ENCODE results near the gene YEATS2. TPM values are rescaled to one million over a fixed set of nuclear protein-coding genes. Genes with fewer than 3 reads are reported as not detected.

Gene YEATS2
- polyA plus RNA-seq, 1 donor from 2014 or later: 46.2 TPM

- H3K9ac ChIP-seq (ENCODE audit: low read length): no peak overlapping the region
- H3K4me2 ChIP-seq (ENCODE audit: low read length): no peak overlapping the region
- peaks cover 6% of the 10 kb centered on the region for H3K79me2 ChIP-seq (replicated peaks; ENCODE audit: insufficient read depth, low read length)
- H3F3A ChIP-seq (ENCODE audit: insufficient read depth, low read length, poor library complexity, severe bottlenecking): no peaks in the 10 kb centered on the region
- H3K36me3 ChIP-seq (ENCODE audit: insufficient read depth, low read length): peaks cover 2% of the 10 kb centered on the region
- H3K4me3 ChIP-seq (ENCODE audit: low read length): no peak overlapping the region
- H2AFZ ChIP-seq (ENCODE audit: low read depth, low read length): no peak overlapping the region
- no peak for TF ChIP-seq SMC3 (conservative IDR thresholded peaks at IDR 0.05; ENCODE audit: poor library complexity)
- TF ChIP-seq EZH2 (IDR thresholded peaks at IDR 0.05; ENCODE audit: borderline replicate concordance, insufficient read depth, low read length, poor library complexity, severe bottlenecking): no peak
- no peak for TF ChIP-seq TAF1 (IDR thresholded peaks at IDR 0.05; ENCODE audit: low read depth)
- TF ChIP-seq EP300 (conservative IDR thresholded peaks at IDR 0.05; ENCODE audit: poor library complexity, severe bottlenecking): no peak
- TF ChIP-seq, protein P1, sequence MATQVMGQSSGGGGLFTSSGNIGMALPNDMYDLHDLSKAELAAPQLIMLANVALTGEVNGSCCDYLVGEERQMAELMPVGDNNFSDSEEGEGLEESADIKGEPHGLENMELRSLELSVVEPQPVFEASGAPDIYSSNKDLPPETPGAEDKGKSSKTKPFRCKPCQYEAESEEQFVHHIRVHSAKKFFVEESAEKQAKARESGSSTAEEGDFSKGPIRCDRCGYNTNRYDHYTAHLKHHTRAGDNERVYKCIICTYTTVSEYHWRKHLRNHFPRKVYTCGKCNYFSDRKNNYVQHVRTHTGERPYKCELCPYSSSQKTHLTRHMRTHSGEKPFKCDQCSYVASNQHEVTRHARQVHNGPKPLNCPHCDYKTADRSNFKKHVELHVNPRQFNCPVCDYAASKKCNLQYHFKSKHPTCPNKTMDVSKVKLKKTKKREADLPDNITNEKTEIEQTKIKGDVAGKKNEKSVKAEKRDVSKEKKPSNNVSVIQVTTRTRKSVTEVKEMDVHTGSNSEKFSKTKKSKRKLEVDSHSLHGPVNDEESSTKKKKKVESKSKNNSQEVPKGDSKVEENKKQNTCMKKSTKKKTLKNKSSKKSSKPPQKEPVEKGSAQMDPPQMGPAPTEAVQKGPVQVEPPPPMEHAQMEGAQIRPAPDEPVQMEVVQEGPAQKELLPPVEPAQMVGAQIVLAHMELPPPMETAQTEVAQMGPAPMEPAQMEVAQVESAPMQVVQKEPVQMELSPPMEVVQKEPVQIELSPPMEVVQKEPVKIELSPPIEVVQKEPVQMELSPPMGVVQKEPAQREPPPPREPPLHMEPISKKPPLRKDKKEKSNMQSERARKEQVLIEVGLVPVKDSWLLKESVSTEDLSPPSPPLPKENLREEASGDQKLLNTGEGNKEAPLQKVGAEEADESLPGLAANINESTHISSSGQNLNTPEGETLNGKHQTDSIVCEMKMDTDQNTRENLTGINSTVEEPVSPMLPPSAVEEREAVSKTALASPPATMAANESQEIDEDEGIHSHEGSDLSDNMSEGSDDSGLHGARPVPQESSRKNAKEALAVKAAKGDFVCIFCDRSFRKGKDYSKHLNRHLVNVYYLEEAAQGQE (IDR thresholded peaks at IDR 0.05; ENCODE audit: borderline replicate concordance): no peak
- no peak for TF ChIP-seq POLR2AphosphoS5 (IDR thresholded peaks at IDR 0.05)
- TF ChIP-seq RAD21 (conservative IDR thresholded peaks at IDR 0.05): no peak
- TF ChIP-seq MXI1 (conservative IDR thresholded peaks at IDR 0.05; ENCODE audit: poor library complexity, severe bottlenecking): no peak
- TF ChIP-seq, protein P2, sequence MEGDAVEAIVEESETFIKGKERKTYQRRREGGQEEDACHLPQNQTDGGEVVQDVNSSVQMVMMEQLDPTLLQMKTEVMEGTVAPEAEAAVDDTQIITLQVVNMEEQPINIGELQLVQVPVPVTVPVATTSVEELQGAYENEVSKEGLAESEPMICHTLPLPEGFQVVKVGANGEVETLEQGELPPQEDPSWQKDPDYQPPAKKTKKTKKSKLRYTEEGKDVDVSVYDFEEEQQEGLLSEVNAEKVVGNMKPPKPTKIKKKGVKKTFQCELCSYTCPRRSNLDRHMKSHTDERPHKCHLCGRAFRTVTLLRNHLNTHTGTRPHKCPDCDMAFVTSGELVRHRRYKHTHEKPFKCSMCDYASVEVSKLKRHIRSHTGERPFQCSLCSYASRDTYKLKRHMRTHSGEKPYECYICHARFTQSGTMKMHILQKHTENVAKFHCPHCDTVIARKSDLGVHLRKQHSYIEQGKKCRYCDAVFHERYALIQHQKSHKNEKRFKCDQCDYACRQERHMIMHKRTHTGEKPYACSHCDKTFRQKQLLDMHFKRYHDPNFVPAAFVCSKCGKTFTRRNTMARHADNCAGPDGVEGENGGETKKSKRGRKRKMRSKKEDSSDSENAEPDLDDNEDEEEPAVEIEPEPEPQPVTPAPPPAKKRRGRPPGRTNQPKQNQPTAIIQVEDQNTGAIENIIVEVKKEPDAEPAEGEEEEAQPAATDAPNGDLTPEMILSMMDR (IDR thresholded peaks at IDR 0.05; ENCODE audit: poor library complexity, severe bottlenecking): no peak
- H3K27me3 ChIP-seq (ENCODE audit: insufficient read depth, low read depth, low read length): no peaks in the 10 kb centered on the region
- no peak overlapping the region for H3K27ac ChIP-seq (ENCODE audit: low read length)
- no peaks in the 10 kb centered on the region for H4K20me1 ChIP-seq (ENCODE audit: insufficient read depth)
- no peaks in the 10 kb centered on the region for H3K9me3 ChIP-seq (ENCODE audit: low read length)
- H3K9me2 ChIP-seq (ENCODE audit: insufficient read depth, low read length): no peaks in the 10 kb centered on the region
Observed at GRCh38 chr3:183845090-183845489, 147.5 kb downstream of the YEATS2 start.

- no peak overlapping the region for H3K27ac ChIP-seq (ENCODE audit: low read length)
- H3K79me2 ChIP-seq (replicated peaks; ENCODE audit: insufficient read depth, low read length): peaks cover 6% of the 10 kb centered on the region
- H3K4me2 ChIP-seq (ENCODE audit: low read length): no peak overlapping the region
- TF ChIP-seq MXI1 (conservative IDR thresholded peaks at IDR 0.05; ENCODE audit: poor library complexity, severe bottlenecking): no peak
- TF ChIP-seq EZH2 (IDR thresholded peaks at IDR 0.05; ENCODE audit: borderline replicate concordance, insufficient read depth, low read length, poor library complexity, severe bottlenecking): no peak
- TF ChIP-seq POLR2AphosphoS5 (IDR thresholded peaks at IDR 0.05): no peak
- TF ChIP-seq EP300 (conservative IDR thresholded peaks at IDR 0.05; ENCODE audit: poor library complexity, severe bottlenecking): no peak
- TF ChIP-seq, protein P1 (IDR thresholded peaks at IDR 0.05; ENCODE audit: borderline replicate concordance): no peak
- TF ChIP-seq, protein P2 (IDR thresholded peaks at IDR 0.05; ENCODE audit: poor library complexity, severe bottlenecking): no peak
- no peak for TF ChIP-seq SMC3 (conservative IDR thresholded peaks at IDR 0.05; ENCODE audit: poor library complexity)
- no peak for TF ChIP-seq TAF1 (IDR thresholded peaks at IDR 0.05; ENCODE audit: low read depth)
- no peak for TF ChIP-seq RAD21 (conservative IDR thresholded peaks at IDR 0.05)
- H2AFZ ChIP-seq (ENCODE audit: low read depth, low read length): no peak overlapping the region
- H3K4me3 ChIP-seq (ENCODE audit: low read length): no peak overlapping the region
- H3K27me3 ChIP-seq (ENCODE audit: insufficient read depth, low read depth, low read length): no peaks in the 10 kb centered on the region
- no peaks in the 10 kb centered on the region for H3K9me3 ChIP-seq (ENCODE audit: low read length)
- H3K9me2 ChIP-seq (ENCODE audit: insufficient read depth, low read length): no peaks in the 10 kb centered on the region
- H3F3A ChIP-seq (ENCODE audit: insufficient read depth, low read length, poor library complexity, severe bottlenecking): no peaks in the 10 kb centered on the region
- H3K9ac ChIP-seq (ENCODE audit: low read length): no peak overlapping the region
- H3K36me3 ChIP-seq (ENCODE audit: insufficient read depth, low read length): no peaks in the 10 kb centered on the region
- H4K20me1 ChIP-seq (ENCODE audit: insufficient read depth): no peaks in the 10 kb centered on the region
Observed at GRCh38 chr3:183845608-183846288, 148.2 kb downstream of the YEATS2 start.
